ENCODE data around the gene GNA15. TPM values are rescaled to one million over a fixed set of nuclear protein-coding genes. Genes with fewer than 3 reads are reported as not detected.
"Not testable (repeated sequence)": the region's sequence is repeated elsewhere in the genome, so short reads cannot be mapped to it uniquely, and the experiment has no call there.

Gene GNA15
- total and polyA plus RNA-seq, 5 donors from 2014 or later, result 4.1 to 43.0 (median 6.8) TPM

DNA sequence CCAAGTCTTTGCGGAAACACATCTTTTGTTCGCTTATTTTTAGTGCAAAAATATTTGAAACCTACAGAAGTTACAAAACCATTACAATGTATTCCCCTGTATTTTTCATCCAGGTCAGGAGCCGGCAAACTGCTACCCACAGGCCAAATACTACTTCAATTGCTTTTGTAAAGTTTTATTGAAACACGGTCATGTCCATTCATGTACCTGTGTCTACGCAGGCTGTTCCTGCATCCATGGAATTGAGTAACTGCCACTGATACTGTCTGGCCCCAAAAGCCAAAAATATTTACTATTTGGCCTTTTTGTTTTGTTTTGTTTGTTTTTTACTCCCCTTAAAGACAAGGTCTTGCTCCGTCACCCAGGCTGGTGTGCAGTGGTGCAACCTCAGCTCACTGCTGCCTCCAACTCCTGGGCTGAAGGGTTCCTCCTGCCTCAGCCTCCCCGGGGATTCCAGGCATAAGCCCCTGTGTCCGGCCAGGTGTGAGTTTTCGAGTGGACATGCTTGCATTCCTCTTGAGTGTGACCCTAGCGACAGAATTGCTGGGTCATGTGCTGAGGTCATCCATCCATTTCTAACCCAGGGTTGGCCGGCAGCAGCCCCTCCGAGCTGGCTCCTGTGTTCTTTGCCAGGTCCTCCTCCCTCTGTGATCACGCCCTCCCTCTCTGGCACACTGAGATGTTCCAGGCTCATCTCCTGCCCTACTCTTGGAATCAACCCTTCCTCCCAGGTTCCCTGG is 31.9 kb downstream of the GNA15 start:
- Histone ChIP-seq H3K36me3 (ENCODE audit: control insufficient read depth, insufficient read depth, low read length) (no peaks in the 10 kb centered on the region), H3K27me3 (ENCODE audit: control insufficient read depth, insufficient read depth, low read length) (no peaks in the 10 kb centered on the region), H3K9me3 (ENCODE audit: control insufficient read depth in 2 of 2, low read length in 2 of 2) (no peaks in the 10 kb centered on the region), H3K4me3 (ENCODE audit: low read depth, low read length) (no peak overlapping the region), H3K4me1 (ENCODE audit: control insufficient read depth, insufficient read depth, low read length, poor library complexity, severe bottlenecking) (peaks cover 15% of the 10 kb centered on the region), H3K27ac (ENCODE audit: insufficient read depth, low read length, poor library complexity, severe bottlenecking) (no peak overlapping the region)
- no peak for DNase-seq
- Mint-ChIP-seq H3K27me3 (no peaks in the 10 kb centered on the region), H3K36me3 (no peaks in the 10 kb centered on the region), H3K27ac (no peak overlapping the region), H3K4me3 (peak overlapping the region in 1 of 4 donors; percentile 40), H3K9me3 (no peaks in the 10 kb centered on the region), H3K4me1 (peaks cover 0 to 48% (median 23%) of the 10 kb centered on the region in 4 donors)
- no peak for ATAC-seq (ENCODE audit: low read depth in 2 of 2)

- Histone ChIP-seq H3K9me3 (ENCODE audit: control insufficient read depth in 2 of 2, low read length in 2 of 2) (no peaks in the 10 kb centered on the region), H3K4me3 (ENCODE audit: low read depth, low read length) (no peak overlapping the region), H3K27ac (ENCODE audit: insufficient read depth, low read length, poor library complexity, severe bottlenecking) (no peak overlapping the region), H3K27me3 (ENCODE audit: control insufficient read depth, insufficient read depth, low read length) (no peaks in the 10 kb centered on the region), H3K4me1 (ENCODE audit: control insufficient read depth, insufficient read depth, low read length, poor library complexity, severe bottlenecking) (peaks cover 14% of the 10 kb centered on the region), H3K36me3 (ENCODE audit: control insufficient read depth, insufficient read depth, low read length) (no peaks in the 10 kb centered on the region)
- H3K4me1 Mint-ChIP-seq, result peaks cover 0 to 40% (median 20%) of the 10 kb centered on the region in 4 donors
- DNase-seq, result no peak
- peak in 1 of 2 donors; percentile 8 for ATAC-seq (ENCODE audit: low read depth in 2 of 2)
- no peaks in the 10 kb centered on the region for H3K36me3 Mint-ChIP-seq
- peaks cover 4% of the 10 kb centered on the region for H3K27me3 Mint-ChIP-seq
- peak overlapping the region in 1 of 4 donors; percentile 60 for H3K4me3 Mint-ChIP-seq
- H3K9me3 Mint-ChIP-seq, result no peaks in the 10 kb centered on the region
- peak overlapping the region; percentile 67 to 94 (median 82) for H3K27ac Mint-ChIP-seq
Observed at GRCh38 chr19:3171894-3172672, 36.2 kb downstream of the GNA15 start.

GRCh38 chr19:3172673-3173000 is 36.8 kb downstream of the GNA15 start:
- H3K9me3 ChIP-seq (ENCODE audit: control insufficient read depth in 2 of 2, low read length in 2 of 2); H3K27me3 ChIP-seq (ENCODE audit: control insufficient read depth, insufficient read depth, low read length); H3K27me3 Mint-ChIP-seq; H3K9me3 Mint-ChIP-seq; H3K36me3 ChIP-seq (ENCODE audit: control insufficient read depth, insufficient read depth, low read length); H3K36me3 Mint-ChIP-seq; H3K4me3 ChIP-seq (ENCODE audit: low read depth, low read length); H3K4me3 Mint-ChIP-seq; ATAC-seq (ENCODE audit: low read depth in 2 of 2); DNase-seq; H3K27ac ChIP-seq (ENCODE audit: insufficient read depth, low read length, poor library complexity, severe bottlenecking): not testable (repeated sequence)
- peaks cover 0 to 41% (median 21%) of the 10 kb centered on the region in 4 donors for H3K4me1 Mint-ChIP-seq
- H3K4me1 ChIP-seq (ENCODE audit: control insufficient read depth, insufficient read depth, low read length, poor library complexity, severe bottlenecking), result peaks cover 20% of the 10 kb centered on the region
- peak overlapping the region in 2 of 3 donors; percentile 69 to 82 for H3K27ac Mint-ChIP-seq

GRCh38 chr19:3175781-3176714 is 40.2 kb downstream of the GNA15 start:
- Histone ChIP-seq H3K27ac (ENCODE audit: insufficient read depth, low read length, poor library complexity, severe bottlenecking) (peak overlapping the region; percentile 70), H3K27me3 (ENCODE audit: control insufficient read depth, insufficient read depth, low read length) (no peaks in the 10 kb centered on the region), H3K9me3 (ENCODE audit: control insufficient read depth in 2 of 2, low read length in 2 of 2) (no peaks in the 10 kb centered on the region), H3K4me3 (ENCODE audit: low read depth, low read length) (no peak overlapping the region), H3K36me3 (ENCODE audit: control insufficient read depth, insufficient read depth, low read length) (peaks cover 7% of the 10 kb centered on the region), H3K4me1 (ENCODE audit: control insufficient read depth, insufficient read depth, low read length, poor library complexity, severe bottlenecking) (peaks cover 37% of the 10 kb centered on the region)
- Mint-ChIP-seq H3K4me3 (peak overlapping the region; percentile 56 to 91 (median 85)), H3K36me3 (peaks cover 11% of the 10 kb centered on the region), H3K4me1 (peaks cover 0 to 39% (median 17%) of the 10 kb centered on the region in 4 donors), H3K9me3 (peaks cover 0 to 3% (median 0%) of the 10 kb centered on the region in 7 donors), H3K27ac (peak overlapping the region; percentile 89 to 98 (median 98)), H3K27me3 (peaks cover 4% of the 10 kb centered on the region)
- DNase-seq (peak in 1 of 3 donors; percentile 61), ATAC-seq (ENCODE audit: low read depth in 2 of 2) (no peak)

GRCh38 chr19:3176715-3177501 is 41.1 kb downstream of the GNA15 start:
- H3K27me3 ChIP-seq (ENCODE audit: control insufficient read depth, insufficient read depth, low read length), result no peaks in the 10 kb centered on the region
- Mint-ChIP-seq H3K4me3 (peak overlapping the region; percentile 56 to 91 (median 85)), H3K4me1 (peaks cover 0 to 32% (median 17%) of the 10 kb centered on the region in 4 donors), H3K9me3 (peaks cover 0 to 3% (median 0%) of the 10 kb centered on the region in 7 donors), H3K27ac (peak overlapping the region; percentile 89 to 98 (median 98)), H3K27me3 (peaks cover 4% of the 10 kb centered on the region), H3K36me3 (peaks cover 14% of the 10 kb centered on the region)
- DNase-seq (peak; percentile 50 to 90 (median 51)), ATAC-seq (ENCODE audit: low read depth in 2 of 2) (peak; percentile 67 to 71)
- H3K4me3 ChIP-seq (ENCODE audit: low read depth, low read length), result peak overlapping the region; percentile 59
- no peaks in the 10 kb centered on the region for H3K9me3 ChIP-seq (ENCODE audit: control insufficient read depth in 2 of 2, low read length in 2 of 2)
- peak overlapping the region; percentile 70 for H3K27ac ChIP-seq (ENCODE audit: insufficient read depth, low read length, poor library complexity, severe bottlenecking)
- peaks cover 45% of the 10 kb centered on the region for H3K4me1 ChIP-seq (ENCODE audit: control insufficient read depth, insufficient read depth, low read length, poor library complexity, severe bottlenecking)
- peaks cover 12% of the 10 kb centered on the region for H3K36me3 ChIP-seq (ENCODE audit: control insufficient read depth, insufficient read depth, low read length)

DNA sequence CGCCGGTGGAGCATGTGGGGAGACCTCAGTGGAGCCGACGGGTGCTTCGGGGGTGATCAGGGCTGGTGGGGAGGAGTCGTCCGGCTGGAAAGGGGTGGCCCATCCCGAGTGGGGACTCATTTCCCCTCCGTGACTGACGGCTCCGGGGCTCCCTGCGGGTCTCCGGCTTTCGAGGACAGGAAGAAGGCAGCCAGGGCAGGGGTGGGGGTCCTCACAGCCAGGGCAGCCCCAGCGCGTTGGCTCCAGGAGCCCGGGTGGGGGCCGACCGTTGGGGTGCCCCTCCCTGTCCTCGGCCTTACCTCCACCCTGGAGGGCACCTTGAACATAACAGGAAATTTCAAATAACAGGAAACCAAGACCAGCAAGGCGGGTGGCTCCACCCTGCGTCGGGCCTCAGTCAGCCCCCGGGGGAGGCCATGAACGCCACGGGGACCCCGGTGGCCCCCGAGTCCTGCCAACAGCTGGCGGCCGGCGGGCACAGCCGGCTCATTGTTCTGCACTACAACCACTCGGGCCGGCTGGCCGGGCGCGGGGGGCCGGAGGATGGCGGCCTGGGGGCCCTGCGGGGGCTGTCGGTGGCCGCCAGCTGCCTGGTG is 42.6 kb downstream of the GNA15 start, which contains the start of gene S1PR4:
S1PR4 (plus strand) TSS at position 393 of the 596 bp plus-strand sequence; CDS start at position 417, 24 bp downstream.
- no peaks in the 10 kb centered on the region for H3K27me3 ChIP-seq (ENCODE audit: control insufficient read depth, insufficient read depth, low read length)
- Mint-ChIP-seq H3K27me3 (peaks cover 4% of the 10 kb centered on the region), H3K9me3 (peaks cover 0 to 3% (median 0%) of the 10 kb centered on the region in 7 donors), H3K27ac (peak within 1 kb of the TSS; percentile 90 to 98 (median 95)), H3K4me1 (peaks cover 0 to 33% (median 18%) of the 10 kb centered on the region in 4 donors), H3K4me3 (peak within 1 kb of the TSS; percentile 89 to 99 (median 96)), H3K36me3 (peaks cover 19% of the 10 kb centered on the region)
- H3K36me3 ChIP-seq (ENCODE audit: control insufficient read depth, insufficient read depth, low read length), result peaks cover 18% of the 10 kb centered on the region
- peaks cover 59% of the 10 kb centered on the region for H3K4me1 ChIP-seq (ENCODE audit: control insufficient read depth, insufficient read depth, low read length, poor library complexity, severe bottlenecking)
- H3K4me3 ChIP-seq (ENCODE audit: low read depth, low read length), result peak within 1 kb of the TSS; percentile 94
- peak; percentile 55 to 96 (median 80) for DNase-seq
- H3K9me3 ChIP-seq (ENCODE audit: control insufficient read depth in 2 of 2, low read length in 2 of 2), result no peaks in the 10 kb centered on the region
- ATAC-seq (ENCODE audit: low read depth in 2 of 2), result peak; percentile 78 to 81
- peak within 1 kb of the TSS; percentile 83 for H3K27ac ChIP-seq (ENCODE audit: insufficient read depth, low read length, poor library complexity, severe bottlenecking)
